Measurements from ENCODE around the gene EPB41L5.

EPB41L5 gene

GRCh38 chr2:120203251-120204021 is 190.6 kb downstream of the EPB41L5 start:
- no peaks in the 10 kb centered on the region for H4K20me1 ChIP-seq (ENCODE audit: insufficient read depth, low read length)
- TF ChIP-seq EZH2 (optimal IDR thresholded peaks at IDR 0.05; ENCODE audit: low read depth, low read length), result no peak
- TF ChIP-seq, protein P1, sequence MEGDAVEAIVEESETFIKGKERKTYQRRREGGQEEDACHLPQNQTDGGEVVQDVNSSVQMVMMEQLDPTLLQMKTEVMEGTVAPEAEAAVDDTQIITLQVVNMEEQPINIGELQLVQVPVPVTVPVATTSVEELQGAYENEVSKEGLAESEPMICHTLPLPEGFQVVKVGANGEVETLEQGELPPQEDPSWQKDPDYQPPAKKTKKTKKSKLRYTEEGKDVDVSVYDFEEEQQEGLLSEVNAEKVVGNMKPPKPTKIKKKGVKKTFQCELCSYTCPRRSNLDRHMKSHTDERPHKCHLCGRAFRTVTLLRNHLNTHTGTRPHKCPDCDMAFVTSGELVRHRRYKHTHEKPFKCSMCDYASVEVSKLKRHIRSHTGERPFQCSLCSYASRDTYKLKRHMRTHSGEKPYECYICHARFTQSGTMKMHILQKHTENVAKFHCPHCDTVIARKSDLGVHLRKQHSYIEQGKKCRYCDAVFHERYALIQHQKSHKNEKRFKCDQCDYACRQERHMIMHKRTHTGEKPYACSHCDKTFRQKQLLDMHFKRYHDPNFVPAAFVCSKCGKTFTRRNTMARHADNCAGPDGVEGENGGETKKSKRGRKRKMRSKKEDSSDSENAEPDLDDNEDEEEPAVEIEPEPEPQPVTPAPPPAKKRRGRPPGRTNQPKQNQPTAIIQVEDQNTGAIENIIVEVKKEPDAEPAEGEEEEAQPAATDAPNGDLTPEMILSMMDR (IDR thresholded peaks at IDR 0.05; ENCODE audit: low read length), result no peak
- TF ChIP-seq EZH2phosphoT487 (IDR thresholded peaks at IDR 0.05; ENCODE audit: low read length), result no peak
- no peaks in the 10 kb centered on the region for H3K4me1 ChIP-seq (ENCODE audit: low read length)
- no peak overlapping the region for H3K9ac ChIP-seq (ENCODE audit: low read length)
- H3K79me2 ChIP-seq (ENCODE audit: low read length), result no peaks in the 10 kb centered on the region
- H3K27ac ChIP-seq (ENCODE audit: low read length), result no peak overlapping the region
- H2AFZ ChIP-seq (ENCODE audit: low read length), result no peak overlapping the region
- H3K9me2 ChIP-seq (replicated peaks; ENCODE audit: insufficient read depth, low read length), result no peaks in the 10 kb centered on the region
- no peaks in the 10 kb centered on the region for H3K36me3 ChIP-seq (replicated peaks; ENCODE audit: insufficient read depth, low read length)
- H3K4me2 ChIP-seq (ENCODE audit: low read depth, low read length), result no peak overlapping the region
- H3K9me3 ChIP-seq (replicated peaks; ENCODE audit: insufficient read depth, low read length), result no peaks in the 10 kb centered on the region
- H3F3A ChIP-seq (ENCODE audit: insufficient read depth, low read length), result no peaks in the 10 kb centered on the region
- H3K27me3 ChIP-seq (replicated peaks; ENCODE audit: insufficient read depth, low read length), result no peaks in the 10 kb centered on the region
- no peak overlapping the region for H3K4me3 ChIP-seq (ENCODE audit: low read length)
- no peak for DNase-seq

DNA sequence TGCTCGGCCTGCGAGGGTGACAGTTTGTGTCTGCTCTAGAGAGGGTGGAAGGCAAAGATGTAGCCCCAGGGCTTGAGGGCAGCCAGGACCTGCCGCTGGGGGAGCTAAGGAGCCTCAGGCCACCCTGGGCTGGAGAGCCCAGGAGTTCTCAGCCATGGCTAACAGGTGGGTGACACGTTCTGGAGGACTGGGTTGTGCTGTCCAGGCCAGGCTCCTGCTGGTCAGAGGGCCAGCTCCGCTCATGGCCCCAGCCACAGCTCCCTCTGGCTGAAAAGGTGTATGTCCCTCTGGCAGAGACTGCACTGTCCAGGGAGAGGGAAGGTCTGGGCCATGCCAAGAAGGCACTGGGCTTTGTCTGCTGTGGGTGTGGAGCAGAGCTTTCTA is 191.1 kb downstream of the EPB41L5 start:
- Histone ChIP-seq H3K36me3 (replicated peaks; ENCODE audit: insufficient read depth, low read length) (no peaks in the 10 kb centered on the region), H2AFZ (ENCODE audit: low read length) (no peak overlapping the region), H3K9me2 (replicated peaks; ENCODE audit: insufficient read depth, low read length) (no peaks in the 10 kb centered on the region), H3K4me1 (ENCODE audit: low read length) (no peaks in the 10 kb centered on the region), H3K9me3 (replicated peaks; ENCODE audit: insufficient read depth, low read length) (no peaks in the 10 kb centered on the region), H4K20me1 (ENCODE audit: insufficient read depth, low read length) (no peaks in the 10 kb centered on the region), H3K4me2 (ENCODE audit: low read depth, low read length) (no peak overlapping the region), H3K9ac (ENCODE audit: low read length) (no peak overlapping the region), H3K79me2 (ENCODE audit: low read length) (no peaks in the 10 kb centered on the region), H3K27me3 (replicated peaks; ENCODE audit: insufficient read depth, low read length) (no peaks in the 10 kb centered on the region), H3K4me3 (ENCODE audit: low read length) (no peak overlapping the region), H3K27ac (ENCODE audit: low read length) (no peak overlapping the region), H3F3A (ENCODE audit: insufficient read depth, low read length) (no peaks in the 10 kb centered on the region)
- no peak for DNase-seq
- TF ChIP-seq EZH2phosphoT487 (IDR thresholded peaks at IDR 0.05; ENCODE audit: low read length) (no peak), EZH2 (optimal IDR thresholded peaks at IDR 0.05; ENCODE audit: low read depth, low read length) (no peak)
- TF ChIP-seq, protein P1 (IDR thresholded peaks at IDR 0.05; ENCODE audit: low read length), result peak; percentile 36

DNA sequence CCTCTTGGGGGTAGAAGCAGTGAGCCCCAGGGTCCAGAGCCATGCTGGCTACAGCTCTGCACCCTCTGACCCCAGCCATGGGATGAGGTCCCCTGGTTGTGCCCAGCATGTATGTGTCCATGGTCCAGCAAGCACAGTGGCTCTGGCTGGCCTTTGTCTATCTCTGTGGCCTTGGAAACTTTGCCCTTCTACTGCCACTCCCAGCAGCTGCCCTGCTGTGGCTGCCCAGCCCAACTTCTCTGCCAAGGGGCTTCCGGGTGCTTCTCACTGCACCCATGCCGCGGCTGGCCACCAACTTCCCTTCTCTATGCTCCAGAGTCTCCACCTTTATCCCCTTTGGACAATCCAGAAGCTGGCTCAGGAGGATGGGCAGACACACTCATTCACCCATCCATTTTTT is 191.5 kb downstream of the EPB41L5 start:
- Histone ChIP-seq H4K20me1 (ENCODE audit: insufficient read depth, low read length) (no peaks in the 10 kb centered on the region), H3K9ac (ENCODE audit: low read length) (no peak overlapping the region), H3K27ac (ENCODE audit: low read length) (no peak overlapping the region), H3K4me2 (ENCODE audit: low read depth, low read length) (no peak overlapping the region), H3K4me3 (ENCODE audit: low read length) (no peak overlapping the region), H3K79me2 (ENCODE audit: low read length) (no peaks in the 10 kb centered on the region), H3K4me1 (ENCODE audit: low read length) (no peaks in the 10 kb centered on the region), H3F3A (ENCODE audit: insufficient read depth, low read length) (no peaks in the 10 kb centered on the region), H2AFZ (ENCODE audit: low read length) (no peak overlapping the region), H3K9me3 (replicated peaks; ENCODE audit: insufficient read depth, low read length) (no peaks in the 10 kb centered on the region), H3K36me3 (replicated peaks; ENCODE audit: insufficient read depth, low read length) (no peaks in the 10 kb centered on the region), H3K27me3 (replicated peaks; ENCODE audit: insufficient read depth, low read length) (no peaks in the 10 kb centered on the region), H3K9me2 (replicated peaks; ENCODE audit: insufficient read depth, low read length) (no peaks in the 10 kb centered on the region)
- TF ChIP-seq, protein P1 (IDR thresholded peaks at IDR 0.05; ENCODE audit: low read length), result no peak
- TF ChIP-seq EZH2phosphoT487 (IDR thresholded peaks at IDR 0.05; ENCODE audit: low read length), result no peak
- no peak for TF ChIP-seq EZH2 (optimal IDR thresholded peaks at IDR 0.05; ENCODE audit: low read depth, low read length)
- DNase-seq, result no peak
